DOHH2 (cell line): ENCODE data around the gene SLC35A2.

ENCODE experiments used
- CTCF ChIP-seq: fragments of 200-600 bp; sonication (generic); IDR thresholded peaks from one replicate; pipeline ENCODE4 v1.5.1; 2014; ENCODE audit warnings: antibody characterized with exemption, mild to moderate bottlenecking, low read depth, low read length; ENCODE audit not compliant: poor library complexity, severe bottlenecking
- EZH2phosphoT487 ChIP-seq: fragments of 200-600 bp; sonication (generic); IDR thresholded peaks from 2 replicates; pipeline ENCODE4 v1.6.1; 2017; ENCODE audit warnings: borderline replicate concordance, mild to moderate bottlenecking, antibody characterized with exemption, low read length, moderate library complexity, mixed read lengths

GRCh38 chrX:48935301-48935670 is 23.8 kb upstream of the SLC35A2 start:
- no peak for TF ChIP-seq CTCF
- no peak for TF ChIP-seq EZH2phosphoT487
